Measurements from ENCODE around the gene RPL19.
"Not testable (repeated sequence)": the region's sequence is repeated elsewhere in the genome, so short reads cannot be mapped to it uniquely, and the experiment has no call there.

RPL19 gene

GRCh38 chr17:39225959-39226683, 26.0 kb downstream of the RPL19 start:
- DNase-seq, result no peak

- DNase-seq, result no peak
Measured at GRCh38 chr17:39227364-39227919, 27.4 kb downstream of the RPL19 start.

GRCh38 chr17:39229274-39229913, 29.3 kb downstream of the RPL19 start:
- DNase-seq, result no peak

- no peak for DNase-seq
Measured at GRCh38 chr17:39230361-39230760, 30.3 kb downstream of the RPL19 start.

GRCh38 chr17:39231091-39231561, 31.0 kb downstream of the RPL19 start:
- no peak for DNase-seq

GRCh38 chr17:39231591-39232551, 31.8 kb downstream of the RPL19 start:
- DNase-seq, result peak; percentile 43

GRCh38 chr17:39235555-39236449, 35.7 kb downstream of the RPL19 start:
- DNase-seq, result peak; percentile 49

GRCh38 chr17:39236450-39236927, 36.4 kb downstream of the RPL19 start:
- DNase-seq, result no peak

GRCh38 chr17:39236981-39237441, 36.9 kb downstream of the RPL19 start:
- no peak for DNase-seq

GRCh38 chr17:39237586-39237985, 37.5 kb downstream of the RPL19 start:
- DNase-seq, result no peak

GRCh38 chr17:39238311-39238972, 38.4 kb downstream of the RPL19 start:
- DNase-seq, result peak; percentile 67

GRCh38 chr17:39239640-39240314, 39.7 kb downstream of the RPL19 start:
- no peak for DNase-seq

GRCh38 chr17:39240631-39241030, 40.5 kb downstream of the RPL19 start:
- no peak for DNase-seq

GRCh38 chr17:39243155-39243554, 43.1 kb downstream of the RPL19 start:
- DNase-seq, result no peak

GRCh38 chr17:39244016-39244599, 44.0 kb downstream of the RPL19 start:
- DNase-seq, result no peak

GRCh38 chr17:39244600-39245570, 44.8 kb downstream of the RPL19 start:
- DNase-seq, result peak; percentile 88

GRCh38 chr17:39246274-39246673, 46.2 kb downstream of the RPL19 start:
- no peak for DNase-seq

- not testable (repeated sequence) for DNase-seq
Measured at GRCh38 chr17:39250076-39250475, 50.0 kb downstream of the RPL19 start.

- no peak for DNase-seq
Measured at GRCh38 chr17:39251997-39252396, 51.9 kb downstream of the RPL19 start.
